ENCODE measurements around the gene PLEKHS1.

PLEKHS1 gene

DNA sequence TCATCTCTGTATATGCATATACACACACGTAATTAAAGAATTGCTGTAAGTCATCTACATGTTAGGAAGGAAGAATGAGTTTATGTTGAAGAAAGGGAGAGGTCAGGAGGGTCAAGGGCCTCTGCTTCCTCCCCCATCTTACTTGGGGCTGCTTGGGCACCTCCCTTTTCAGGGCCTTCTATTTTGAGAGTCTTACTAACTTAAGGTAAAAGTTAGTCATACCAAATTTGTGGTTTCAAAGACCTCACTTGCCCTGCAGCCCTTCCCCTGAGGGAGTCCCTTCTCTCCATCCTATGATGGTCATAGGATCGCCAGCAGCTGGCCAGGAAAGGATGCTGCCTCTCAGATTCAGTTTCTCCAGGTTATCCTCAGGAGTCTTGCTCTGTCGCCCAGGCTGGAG lies 2.6 kb downstream of the PLEKHS1 start:
- TF ChIP-seq, protein P1, sequence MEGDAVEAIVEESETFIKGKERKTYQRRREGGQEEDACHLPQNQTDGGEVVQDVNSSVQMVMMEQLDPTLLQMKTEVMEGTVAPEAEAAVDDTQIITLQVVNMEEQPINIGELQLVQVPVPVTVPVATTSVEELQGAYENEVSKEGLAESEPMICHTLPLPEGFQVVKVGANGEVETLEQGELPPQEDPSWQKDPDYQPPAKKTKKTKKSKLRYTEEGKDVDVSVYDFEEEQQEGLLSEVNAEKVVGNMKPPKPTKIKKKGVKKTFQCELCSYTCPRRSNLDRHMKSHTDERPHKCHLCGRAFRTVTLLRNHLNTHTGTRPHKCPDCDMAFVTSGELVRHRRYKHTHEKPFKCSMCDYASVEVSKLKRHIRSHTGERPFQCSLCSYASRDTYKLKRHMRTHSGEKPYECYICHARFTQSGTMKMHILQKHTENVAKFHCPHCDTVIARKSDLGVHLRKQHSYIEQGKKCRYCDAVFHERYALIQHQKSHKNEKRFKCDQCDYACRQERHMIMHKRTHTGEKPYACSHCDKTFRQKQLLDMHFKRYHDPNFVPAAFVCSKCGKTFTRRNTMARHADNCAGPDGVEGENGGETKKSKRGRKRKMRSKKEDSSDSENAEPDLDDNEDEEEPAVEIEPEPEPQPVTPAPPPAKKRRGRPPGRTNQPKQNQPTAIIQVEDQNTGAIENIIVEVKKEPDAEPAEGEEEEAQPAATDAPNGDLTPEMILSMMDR (IDR thresholded peaks at IDR 0.05; ENCODE audit: low read depth, low read length), result no peak
- no peak overlapping the region for H3K4me3 ChIP-seq (ENCODE audit: low read depth, low read length)

DNA sequence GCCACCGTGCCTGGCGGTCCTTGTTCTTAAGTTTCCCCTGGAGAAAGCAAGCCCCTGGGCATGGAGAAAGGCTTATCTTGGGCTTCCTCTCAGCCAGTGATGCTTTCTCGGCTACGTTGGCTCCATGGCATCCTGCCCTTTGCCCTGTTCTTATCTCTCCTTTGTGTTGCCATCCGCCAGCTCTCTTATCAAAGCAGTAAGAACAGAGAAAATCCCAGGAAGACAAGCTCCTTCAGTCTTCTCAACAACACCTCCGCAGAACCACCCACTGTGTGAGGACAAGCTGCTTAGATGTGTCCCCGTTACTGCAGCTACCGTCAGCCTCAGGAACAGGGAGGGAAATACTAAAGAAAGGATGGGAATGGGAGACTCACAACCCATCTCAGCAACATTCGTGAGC lies 3.3 kb downstream of the PLEKHS1 start:
- no peak overlapping the region for H3K4me3 ChIP-seq (ENCODE audit: low read depth, low read length)
- TF ChIP-seq, protein P1 (IDR thresholded peaks at IDR 0.05; ENCODE audit: low read depth, low read length), result no peak

DNA sequence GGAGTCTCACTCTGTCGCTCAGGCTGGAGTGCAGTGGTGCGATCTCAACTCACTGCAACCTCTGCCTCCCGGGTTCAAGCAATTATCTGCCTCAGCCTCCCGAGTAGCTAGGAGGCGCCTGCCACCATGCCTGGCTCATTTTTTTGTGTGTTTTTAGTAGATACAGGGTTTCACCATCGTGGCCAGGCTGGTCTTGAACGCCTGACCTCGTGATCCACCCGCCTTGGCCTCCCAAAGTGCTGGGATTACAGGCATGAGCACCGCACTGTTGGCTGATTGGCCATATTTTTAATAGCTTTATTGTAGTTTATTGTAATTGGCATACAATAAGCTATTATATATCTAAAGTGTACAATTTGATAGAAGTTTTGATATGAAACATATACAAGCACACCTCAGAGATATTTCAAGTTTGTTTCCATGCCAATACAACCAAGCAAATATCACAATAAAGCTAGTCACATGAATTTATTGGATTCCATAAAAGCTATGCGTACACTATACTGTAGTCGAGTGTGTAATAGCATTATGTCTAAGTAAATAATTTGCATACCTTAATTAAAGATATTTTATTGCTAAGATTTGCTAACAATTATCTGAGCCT lies 5.6 kb downstream of the PLEKHS1 start:
- TF ChIP-seq, protein P1 (IDR thresholded peaks at IDR 0.05; ENCODE audit: low read depth, low read length), result no peak
- H3K4me3 ChIP-seq (ENCODE audit: low read depth, low read length), result no peak overlapping the region

DNA sequence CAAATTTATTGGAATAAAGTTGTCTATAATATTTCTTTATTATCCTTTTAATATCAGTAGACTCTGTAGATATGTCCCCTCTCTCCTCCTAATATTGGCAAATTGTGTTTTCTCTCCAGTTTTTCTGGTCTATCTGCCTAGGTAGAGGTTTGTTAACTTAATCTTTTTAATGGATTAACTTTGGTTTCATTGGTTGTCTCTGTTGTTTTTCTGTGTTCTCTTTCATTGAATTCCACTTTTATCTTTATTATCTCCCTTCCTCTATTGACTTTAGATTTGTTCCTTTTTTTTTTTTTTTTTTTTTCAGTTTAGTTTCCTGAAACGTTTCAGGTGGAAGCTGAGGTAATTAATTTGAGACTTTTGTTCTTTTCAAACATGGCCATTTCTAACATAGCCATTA lies 10.6 kb downstream of the PLEKHS1 start:
- no peak overlapping the region for H3K4me3 ChIP-seq (ENCODE audit: low read depth, low read length)
- TF ChIP-seq, protein P1 (IDR thresholded peaks at IDR 0.05; ENCODE audit: low read depth, low read length), result no peak

DNA sequence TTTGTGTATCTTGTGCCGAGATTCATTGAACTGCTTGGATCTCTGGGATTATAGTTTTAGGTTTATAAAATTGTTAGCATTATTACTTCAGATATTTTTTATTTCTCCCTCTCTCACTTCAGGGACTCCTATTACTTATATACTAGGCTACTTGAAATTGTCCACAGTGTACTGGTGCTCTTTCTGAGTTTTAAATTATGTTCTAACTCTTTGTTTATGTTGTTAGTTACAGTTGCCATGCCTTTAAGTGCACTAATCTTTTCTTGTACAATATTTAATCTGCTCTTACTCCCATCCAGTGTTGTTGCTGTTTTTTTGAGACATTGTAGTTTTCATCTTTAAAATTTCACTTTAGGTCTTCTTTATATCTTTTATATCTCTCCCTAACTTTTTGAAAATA lies 13.1 kb downstream of the PLEKHS1 start:
- no peak overlapping the region for H3K4me3 ChIP-seq (ENCODE audit: low read depth, low read length)
- TF ChIP-seq, protein P1 (IDR thresholded peaks at IDR 0.05; ENCODE audit: low read depth, low read length), result no peak

DNA sequence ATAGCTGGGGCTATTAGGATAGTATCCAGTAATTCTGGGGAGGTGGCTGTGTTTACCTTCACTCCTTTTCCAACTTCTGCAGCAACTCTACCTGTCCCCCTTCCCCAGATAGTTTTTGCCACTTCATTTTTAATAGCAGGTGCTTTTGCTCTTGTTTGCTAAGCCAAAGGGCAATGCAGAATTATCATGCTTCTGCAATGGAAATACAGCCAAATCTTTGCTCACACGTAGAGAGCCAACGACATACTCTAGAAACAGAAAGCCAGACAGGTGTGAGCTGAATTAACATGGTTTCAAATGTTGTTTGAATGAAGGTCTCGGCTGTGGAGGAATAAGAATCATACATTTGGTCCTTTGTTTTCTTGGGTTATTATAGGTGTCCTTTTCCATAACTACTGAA lies 14.4 kb downstream of the PLEKHS1 start:
- no peak overlapping the region for H3K4me3 ChIP-seq (ENCODE audit: low read depth, low read length)
- TF ChIP-seq, protein P1 (IDR thresholded peaks at IDR 0.05; ENCODE audit: low read depth, low read length), result no peak

DNA sequence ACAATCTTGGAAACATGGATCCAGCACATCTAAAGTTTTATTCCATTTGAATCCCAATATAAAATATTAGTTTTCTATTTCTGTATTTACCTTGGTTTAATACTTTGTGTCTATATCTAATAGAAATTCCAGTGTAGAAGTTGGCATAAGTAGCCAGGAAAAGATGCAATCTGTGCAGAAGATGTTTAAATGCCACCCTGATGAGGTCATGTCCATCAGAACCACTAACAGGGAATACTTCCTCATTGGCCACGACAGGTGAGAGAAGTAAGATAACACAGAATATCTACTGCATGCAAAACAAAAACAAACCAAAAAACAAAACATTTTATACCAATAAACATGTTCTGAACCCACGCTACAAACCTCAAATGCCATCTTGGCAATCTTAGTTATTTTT lies 15.7 kb downstream of the PLEKHS1 start:
- TF ChIP-seq, protein P1 (IDR thresholded peaks at IDR 0.05; ENCODE audit: low read depth, low read length), result no peak
- H3K4me3 ChIP-seq (ENCODE audit: low read depth, low read length), result no peak overlapping the region

Measured in WI38 (cell line).